GF-D8 (cell line): ENCODE results near the gene SLC12A6.

ENCODE experiments used
- DNase-seq: peaks from one replicate; lab custom pipeline; 2025; lab: John Stamatoyannopoulos, UW

SLC12A6 gene

DNA sequence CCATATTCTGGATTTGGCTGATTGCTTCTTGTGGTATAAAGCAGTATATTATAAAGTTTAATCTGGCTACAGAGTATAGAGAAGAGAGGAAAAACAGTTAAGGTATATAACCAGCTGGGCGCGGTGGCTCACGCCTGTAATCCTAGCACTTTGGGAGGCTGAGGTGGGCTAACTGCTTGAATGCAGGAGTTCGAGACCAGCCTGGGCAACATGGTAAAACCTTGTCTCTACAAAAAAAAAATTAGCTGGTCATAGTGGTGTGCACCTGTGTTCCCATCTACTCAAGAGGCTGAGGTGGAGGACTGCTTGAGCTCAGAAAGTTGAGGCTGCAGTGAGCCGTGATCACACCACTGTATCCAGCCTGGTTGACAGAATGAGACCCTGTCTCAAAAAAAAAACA lies 7.3 kb downstream of the SLC12A6 start:
- no peak for DNase-seq

DNA sequence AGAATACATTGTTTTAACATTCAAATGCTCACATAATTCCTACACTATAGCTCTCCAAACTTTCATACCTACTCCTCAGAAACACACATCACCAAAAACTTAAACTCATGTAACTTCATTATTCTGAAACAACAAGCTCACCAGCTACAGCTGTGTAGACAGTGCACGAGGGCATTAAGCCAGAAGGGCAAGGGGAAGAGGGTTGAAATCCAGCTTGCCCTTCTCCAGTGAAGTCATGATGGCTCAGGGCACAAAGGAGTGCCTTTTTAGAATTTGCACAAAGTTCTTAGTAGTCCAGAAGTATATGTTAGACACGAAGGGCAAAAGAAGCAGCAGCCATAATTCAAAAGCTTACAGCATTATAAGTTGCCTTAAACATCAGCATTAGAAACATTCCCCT lies 8.6 kb downstream of the SLC12A6 start:
- DNase-seq = no peak

DNA sequence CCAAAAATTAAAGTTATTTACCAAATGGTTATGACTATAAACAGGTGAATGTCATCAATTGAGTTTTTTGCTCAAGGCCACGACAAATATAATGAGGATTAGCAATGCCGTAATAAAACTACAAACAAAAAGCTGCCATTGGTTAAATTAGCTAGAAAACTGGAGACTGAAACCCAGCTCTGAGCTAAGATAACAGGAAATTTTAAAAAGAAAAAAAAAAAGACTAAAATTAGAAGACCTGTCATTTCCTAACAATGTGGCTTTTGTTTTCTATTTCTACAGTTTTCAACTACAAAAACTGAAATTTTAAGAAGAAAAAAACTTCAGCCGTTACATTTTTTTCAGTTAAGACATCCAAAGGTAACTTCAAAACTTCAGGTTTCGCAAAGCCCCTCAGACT lies 9.7 kb downstream of the SLC12A6 start:
- DNase-seq = no peak

DNA sequence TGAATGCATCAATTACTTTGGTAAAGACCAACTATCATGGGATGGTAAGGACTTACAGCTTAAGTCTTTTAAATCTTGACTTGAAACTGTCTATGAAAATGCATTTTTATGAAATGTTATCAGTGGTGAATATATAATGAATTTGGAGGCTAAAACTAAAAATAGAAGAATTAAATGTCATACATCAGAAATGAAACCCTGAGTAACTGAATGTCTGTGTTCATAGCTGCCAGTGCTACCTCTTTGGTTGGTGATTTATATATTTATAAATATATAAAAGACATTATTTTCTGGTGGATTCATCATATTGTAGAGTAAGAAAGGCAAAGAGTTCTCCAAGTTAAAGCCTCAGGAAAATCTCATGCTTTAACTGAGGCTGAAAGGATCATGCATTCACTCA lies 12.2 kb downstream of the SLC12A6 start:
- no peak for DNase-seq

DNA sequence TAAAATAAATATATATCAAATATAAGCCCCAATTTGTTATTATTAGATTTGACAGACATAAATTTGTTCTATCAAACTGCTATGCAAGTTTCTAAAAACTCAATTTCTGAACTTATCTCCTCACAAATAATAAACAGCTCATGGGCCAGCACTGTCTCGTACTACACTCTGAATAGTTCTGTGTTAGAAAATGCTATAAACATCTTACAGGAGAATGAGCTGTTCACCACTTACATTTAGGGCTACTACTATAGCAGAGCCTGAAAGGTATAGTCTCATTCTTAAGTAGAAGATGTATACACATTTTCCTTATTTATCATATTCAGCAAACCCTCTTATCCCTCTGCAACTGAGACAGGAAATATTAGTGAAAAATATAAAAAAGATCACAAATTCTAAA lies 12.6 kb downstream of the SLC12A6 start:
- DNase-seq = no peak

DNA sequence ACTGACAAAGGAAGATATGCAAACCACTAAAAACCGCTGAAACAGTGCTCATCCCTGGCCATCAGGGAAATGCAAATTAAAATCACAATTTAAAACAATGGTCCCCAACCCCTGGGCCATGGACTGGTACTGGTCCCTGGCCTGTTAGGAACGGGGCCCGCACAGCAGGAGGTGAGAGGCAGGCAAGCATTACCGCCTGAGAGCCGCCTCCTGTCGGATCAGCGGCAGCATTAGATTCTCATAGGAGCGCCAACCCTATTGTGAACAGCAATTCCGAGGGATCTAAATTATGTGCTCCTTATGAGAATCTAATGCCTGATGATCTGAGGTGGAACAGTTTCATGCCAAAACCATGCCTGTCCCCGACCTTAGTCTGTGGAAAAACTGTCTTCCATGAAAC lies 14.4 kb downstream of the SLC12A6 start:
- no peak for DNase-seq

DNA sequence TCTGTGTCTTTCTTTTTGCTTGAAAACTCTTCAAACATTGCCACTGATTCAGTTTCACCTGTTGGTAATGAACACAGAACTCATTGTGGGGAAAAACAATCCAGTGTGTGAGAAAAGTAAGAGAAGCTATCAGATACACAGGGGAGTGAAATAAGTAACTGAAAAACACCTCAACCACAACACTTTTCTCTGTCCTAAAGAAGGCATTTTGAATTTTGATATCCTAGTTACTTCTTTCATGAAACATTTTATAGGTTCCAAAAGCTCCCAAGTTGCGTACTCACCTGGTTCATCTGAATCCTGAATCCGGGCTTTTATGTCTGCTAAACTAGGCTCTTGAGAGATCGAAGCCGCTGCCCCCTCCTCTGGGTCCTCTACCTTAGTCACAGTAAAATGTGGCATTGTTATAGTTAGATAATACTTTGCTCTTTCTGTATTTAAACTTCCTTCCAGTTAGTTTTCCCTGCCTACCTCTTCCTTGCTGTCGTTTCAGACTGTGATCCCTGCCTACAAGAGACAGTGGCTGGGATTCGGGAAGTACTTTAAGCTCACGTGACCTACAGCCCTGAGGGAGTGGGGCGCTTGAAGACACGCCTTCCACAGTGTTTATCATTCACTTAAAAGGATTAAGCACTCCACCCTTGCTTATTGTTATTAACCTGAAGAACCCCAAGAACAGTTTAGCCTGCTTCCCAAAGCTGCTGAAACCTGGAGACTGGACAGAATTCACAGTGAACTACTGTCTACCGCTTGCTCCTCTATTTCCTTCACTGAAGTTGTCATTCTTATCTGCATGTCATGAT lies 19.1 kb downstream of the SLC12A6 start:
- DNase-seq = no peak

DNA sequence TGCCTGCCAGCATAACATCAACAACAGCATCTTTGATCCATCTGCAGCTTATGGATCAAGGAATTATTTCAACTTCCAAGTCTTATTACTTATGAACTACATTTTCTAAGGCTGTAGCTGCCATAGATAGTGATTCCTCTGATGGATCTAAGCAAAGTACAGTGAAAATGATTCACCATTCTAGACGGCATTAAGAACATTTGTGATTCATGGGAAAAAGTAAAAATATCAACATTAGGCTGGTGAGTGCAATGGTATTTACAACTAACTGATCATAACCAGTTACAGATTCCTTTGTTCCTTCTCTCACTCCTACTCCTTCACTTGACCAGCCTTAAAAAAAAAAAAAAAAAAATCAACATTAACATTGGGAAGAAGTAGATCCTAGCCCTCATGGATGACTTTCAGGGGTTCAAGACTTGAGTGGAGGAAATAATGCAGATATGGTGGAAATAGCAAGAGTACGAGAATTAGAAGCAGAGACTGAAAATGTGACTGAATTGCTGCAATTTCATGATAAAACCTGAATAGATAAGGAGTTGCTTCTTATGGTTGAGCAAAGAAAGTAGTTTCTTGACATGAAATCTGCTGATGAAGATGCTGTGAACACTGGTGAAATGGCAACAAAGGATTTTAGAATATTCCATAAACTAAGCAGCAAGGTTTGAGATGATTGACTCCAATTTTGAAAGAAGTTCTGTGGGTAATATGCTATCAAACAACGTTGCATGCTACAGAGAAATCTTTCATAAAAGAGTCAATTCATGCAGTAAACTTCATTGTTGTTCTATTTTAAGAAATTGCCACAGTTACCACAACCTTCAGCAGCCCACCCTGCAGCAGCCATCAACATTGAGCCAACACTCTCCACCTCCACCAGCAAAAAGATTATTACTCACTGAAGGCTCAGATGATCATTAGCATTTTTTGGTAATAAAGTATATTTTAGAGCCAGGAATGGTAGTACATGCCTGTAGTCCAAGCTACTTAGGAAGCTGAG lies 22.8 kb downstream of the SLC12A6 start:
- DNase-seq = no peak

DNA sequence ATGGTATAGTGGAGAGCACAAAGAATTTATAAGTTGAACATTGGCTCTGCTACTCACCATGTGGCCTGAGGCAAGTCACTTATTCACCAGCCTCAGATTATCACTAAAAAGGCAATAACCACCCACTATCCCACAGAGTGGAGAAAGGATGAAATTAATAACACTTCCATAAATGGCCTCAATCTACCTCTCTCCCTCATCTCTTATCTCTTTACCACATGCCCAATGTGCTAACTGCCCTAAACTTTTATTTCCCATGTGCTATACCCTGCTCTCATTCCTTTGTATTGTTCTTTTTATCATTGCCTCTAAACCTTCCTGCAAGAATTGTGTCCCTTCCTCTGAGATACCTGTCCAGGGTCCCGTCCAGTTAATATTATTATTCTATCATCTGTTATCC lies 26.0 kb downstream of the SLC12A6 start:
- DNase-seq = no peak

DNA sequence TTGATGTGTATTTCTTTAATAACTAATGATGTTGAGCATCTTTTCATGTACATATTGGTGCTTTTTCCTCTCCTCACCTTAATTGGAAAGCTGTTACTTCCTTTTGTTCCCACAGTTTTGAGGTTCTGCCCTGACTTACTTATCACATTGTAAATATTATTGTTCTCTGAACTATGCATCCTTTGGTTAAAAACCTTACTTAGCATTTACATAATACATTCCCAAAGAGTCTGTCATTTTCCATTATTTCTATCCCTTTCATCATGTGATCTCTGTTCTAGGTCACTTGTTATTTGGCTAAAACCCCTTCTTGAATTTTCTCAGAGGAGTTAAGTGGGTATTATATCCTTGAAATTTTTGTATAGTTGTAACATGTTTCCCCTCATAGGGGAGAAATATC lies 33.0 kb downstream of the SLC12A6 start:
- DNase-seq = no peak

DNA sequence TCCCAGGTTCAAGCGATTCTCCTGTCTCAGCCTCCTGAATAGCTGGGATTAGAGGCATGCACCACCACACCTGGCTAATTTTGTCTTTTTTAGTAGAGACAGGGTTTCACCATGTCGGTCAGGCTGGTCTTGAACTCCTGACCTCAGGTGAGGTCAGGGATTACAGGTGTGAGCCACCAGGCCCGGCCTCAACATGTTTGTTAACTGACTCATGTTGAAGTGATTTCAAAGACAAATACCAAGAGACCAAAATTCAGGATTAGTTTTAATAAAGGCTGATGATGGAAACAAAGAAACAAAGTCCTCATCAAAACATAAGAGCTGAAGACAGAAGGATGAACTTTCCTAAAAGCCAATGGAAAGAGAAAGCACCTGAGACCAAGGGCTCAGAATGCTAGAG lies 36.5 kb downstream of the SLC12A6 start:
- DNase-seq = no peak

DNA sequence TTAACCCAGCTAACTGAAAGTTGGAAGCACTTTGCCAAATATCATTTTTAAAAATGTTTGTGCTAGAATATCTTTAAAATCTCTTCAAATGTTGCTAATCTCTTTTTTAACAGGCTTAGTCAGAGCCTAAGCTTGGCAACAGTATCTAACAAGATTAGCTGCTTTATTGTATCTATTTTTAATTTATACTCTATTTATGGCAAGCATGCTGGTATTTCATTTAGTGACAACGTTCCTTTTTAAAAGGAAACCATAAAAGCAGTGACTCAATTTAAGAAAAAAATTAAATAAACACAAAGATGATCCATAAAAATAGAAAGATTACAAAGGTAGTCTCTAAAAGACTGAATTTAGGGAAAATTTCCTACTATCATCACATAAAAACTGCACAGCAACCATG lies 40.5 kb downstream of the SLC12A6 start:
- DNase-seq = no peak

DNA sequence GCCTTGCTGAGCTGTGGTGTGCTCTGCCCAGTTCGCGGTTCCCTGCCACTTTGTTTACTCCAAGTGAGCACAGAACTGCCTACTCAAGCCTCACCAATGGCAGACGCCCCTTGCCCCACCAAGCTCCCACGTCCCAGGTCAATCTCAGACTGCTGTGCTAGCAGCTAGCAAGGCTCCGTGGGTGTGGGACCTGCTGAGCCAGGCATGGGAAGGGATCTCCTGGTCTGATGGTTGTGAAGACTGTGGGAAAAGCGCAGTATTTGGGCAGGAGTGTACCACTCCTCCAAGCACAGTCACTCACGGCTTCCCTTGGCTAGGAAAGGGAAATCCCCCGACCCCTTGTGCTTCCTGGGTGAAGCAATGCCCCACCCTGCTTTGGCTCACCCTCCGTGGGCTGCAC lies 45.0 kb downstream of the SLC12A6 start:
- no peak for DNase-seq

DNA sequence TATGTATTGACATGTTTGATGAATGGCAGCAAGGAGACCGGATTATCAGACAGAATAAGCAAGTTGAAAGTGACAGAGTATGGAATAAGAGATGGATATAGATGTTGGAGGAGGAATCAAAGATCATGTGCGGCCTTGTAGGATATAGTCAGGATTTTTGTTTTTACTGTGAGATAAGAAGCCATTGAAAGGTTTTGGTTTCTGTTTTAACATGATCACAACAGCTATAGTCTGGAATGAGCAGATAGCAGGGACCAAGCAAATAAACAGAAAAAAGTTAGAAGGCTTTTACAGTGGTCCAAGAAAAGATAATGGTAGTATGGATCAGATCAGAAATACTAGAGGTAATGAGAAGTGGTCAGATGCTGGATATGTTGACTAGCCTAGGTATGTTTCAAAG lies 52.6 kb downstream of the SLC12A6 start:
- DNase-seq = no peak

DNA sequence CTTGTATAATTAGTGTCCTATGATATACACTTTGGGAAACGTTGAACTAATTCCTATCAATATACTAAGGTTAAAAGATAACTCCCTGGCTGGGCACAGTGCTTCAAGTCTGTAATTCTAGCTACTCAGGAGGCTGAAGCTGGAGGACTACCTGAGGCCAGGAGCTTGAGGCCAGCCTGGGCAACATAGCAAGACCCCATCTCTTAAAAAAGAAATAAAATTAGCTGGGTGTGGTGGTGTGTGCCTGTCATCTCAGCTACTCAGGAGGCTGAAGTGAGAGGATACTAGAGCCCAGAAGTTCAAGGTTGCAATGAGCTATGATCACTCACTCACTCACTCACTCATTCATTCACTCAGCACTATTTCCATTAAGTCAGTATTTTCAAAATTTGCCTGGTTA lies 55.2 kb downstream of the SLC12A6 start:
- DNase-seq = no peak

DNA sequence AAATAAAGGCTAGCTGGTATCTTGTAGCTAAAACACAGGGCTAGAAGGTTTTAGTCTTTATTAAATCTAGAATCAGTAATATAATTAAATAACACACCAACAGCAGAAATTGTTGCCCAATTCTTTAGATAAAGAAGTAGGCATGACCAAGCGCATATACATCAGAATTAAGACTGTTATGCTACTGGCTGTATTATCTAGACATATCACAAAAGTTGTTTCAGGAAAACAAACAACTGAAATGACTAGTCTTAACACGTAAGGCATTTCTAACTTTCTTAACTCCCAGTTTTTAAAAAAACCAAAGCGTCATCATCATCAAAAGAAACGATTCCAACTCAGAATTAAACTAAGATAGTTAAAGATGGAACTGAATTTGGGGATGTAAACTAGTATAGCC lies 57.4 kb downstream of the SLC12A6 start:
- no peak for DNase-seq

DNA sequence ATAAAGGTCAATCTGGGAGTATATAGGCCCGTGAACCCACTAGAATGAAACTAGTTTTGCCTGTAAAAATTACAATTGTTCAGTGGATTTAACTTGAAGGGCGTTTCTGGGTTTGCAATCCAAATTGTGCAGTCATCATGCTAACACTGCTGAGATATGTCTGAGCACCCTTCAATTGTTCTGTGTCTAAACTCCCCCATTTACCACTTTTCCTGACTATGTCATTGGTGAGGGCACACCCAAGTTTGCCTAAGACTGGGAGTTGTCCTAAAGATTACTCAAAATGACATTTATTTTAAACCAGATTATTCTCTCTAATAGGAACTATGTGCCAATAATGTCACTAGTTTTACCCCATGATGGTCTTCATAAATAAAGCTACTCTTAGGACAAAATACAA lies 58.2 kb downstream of the SLC12A6 start:
- DNase-seq = no peak

DNA sequence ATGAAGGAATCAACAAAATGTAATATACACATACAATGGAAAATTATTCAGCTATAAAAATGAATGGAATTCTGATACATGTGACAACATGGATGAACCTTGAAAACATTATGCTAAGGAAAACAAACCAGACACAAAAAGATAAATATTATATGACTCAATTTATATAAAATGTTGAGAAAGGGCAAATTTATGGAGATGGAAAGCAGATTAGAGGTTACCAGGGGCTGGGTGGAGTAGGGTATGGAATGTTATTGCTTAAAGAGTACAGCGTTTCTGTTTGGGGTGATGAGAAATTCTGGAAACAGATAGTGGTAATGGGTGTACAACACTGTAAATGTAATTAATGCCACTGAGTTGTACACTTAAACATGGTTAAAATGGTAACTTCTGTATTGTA lies 61.9 kb downstream of the SLC12A6 start:
- DNase-seq = no peak

DNA sequence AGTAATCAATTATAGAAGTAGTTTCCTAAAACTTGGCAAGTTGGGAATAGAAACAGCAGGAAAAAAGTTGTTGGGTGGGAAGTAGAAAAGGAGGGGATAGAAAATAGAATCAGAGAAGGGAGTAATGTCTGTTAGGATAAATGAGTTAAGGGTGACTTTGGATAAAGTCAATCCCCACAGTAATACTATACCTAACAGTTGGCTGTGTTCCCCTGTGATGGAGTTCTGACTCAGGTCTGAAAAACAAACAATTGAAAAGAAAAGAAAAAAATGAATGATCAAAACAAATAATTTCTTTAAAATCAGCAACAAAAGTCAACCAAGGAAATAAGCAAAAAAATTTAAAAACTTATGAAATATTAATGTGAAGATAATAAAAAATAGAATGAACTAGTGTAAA lies 62.4 kb downstream of the SLC12A6 start:
- no peak for DNase-seq

DNA sequence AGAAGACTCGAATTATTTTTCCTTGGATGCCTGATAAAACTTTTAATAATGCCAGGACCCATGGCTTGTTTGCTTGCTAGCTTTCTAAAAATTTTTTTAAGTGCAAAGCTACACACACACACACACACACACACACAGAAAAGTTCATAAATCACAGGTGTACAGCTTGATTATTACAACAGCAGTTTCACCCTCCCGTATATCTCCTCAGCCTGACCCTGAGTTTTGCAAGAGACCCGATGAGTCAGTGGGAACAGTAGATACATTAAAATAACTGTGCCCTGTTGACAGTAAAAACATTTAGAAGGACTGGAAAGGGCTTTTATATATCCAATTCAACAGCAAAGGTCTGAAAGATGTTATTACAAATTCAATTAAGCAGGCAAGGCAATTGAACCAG lies 66.1 kb downstream of the SLC12A6 start:
- no peak for DNase-seq

DNA sequence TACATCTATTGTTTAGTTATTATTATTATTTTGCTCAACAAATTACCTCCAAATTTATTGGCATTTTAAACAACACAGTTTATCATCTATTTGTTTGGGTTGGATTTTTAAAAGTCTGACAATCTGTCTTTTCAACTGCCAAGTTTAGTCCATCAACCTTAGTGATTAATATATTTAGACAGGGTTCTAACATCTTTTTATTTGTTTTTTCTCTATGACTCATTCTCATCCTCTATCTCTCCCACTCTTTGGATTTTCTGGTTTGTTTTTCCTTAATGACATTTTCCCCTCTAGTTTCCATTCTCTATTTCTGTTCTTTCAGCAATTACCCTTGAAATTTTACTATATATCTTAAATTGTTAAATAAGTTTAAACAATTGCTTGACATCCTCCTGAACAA lies 70.8 kb downstream of the SLC12A6 start:
- DNase-seq = no peak

DNA sequence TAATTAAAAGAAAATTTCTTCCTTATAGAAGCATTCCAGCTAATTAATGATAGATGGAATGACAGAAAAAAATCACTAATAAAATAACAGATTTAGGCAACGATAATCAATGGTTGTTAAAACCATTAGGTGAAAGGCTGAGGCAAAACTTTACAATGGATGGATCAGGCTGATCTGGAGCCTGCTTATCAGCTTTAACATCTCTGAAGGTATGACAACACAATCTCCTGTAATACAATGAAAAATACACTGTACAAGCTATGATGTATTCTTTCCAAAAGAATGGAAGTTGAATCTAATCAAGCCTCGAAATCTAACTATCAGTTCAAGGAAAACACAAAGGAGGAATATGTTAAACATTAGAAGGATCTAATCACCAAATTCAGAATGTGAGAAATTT lies 73.5 kb downstream of the SLC12A6 start:
- DNase-seq = no peak

DNA sequence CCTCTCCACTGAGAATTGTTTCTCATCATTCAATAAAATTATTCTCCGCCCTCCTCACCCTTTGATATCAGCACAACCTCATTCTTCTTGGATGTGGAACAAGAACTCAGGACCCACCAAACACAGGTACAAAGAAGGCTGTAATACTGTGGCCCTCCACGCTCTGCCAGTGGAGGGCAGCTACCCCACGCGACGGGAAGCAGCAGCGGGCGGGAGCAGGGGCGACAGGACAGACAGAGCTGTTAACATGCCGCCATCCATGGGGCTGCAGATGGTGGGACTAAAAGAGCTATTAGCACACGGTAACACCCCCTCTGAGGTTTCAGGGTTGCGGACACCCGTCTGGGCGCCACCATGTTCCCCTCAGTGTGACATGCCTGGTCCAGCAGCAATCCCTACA lies 75.2 kb downstream of the SLC12A6 start:
- DNase-seq = no peak
